ENCODE results near the gene PPEF2. TPM values are rescaled to one million over a fixed set of nuclear protein-coding genes. Genes with fewer than 3 reads are reported as not detected.

PPEF2 gene
- total RNA-seq, 2 donors from 2014 or later, result not detected

GRCh38 chr4:75841641-75842520, 60.4 kb downstream of the PPEF2 start:
- intact Hi-C loops (cut with DNase I), result no loop called here
- no peak for DNase-seq (ENCODE audit: low spot score)

- intact Hi-C loops (cut with DNase I), result no loop called here
- DNase-seq (ENCODE audit: low spot score), result no peak
These were observed 67.5 kb downstream of the PPEF2 start for GRCh38 chr4:75834772-75835154.

GRCh38 chr4:75834095-75834771, 68.0 kb downstream of the PPEF2 start:
- intact Hi-C loops (cut with DNase I), result no loop called here
- no peak for DNase-seq (ENCODE audit: low spot score)

GRCh38 chr4:75831856-75832405, 70.3 kb downstream of the PPEF2 start:
- intact Hi-C loops (cut with DNase I), result no loop called here
- no peak for DNase-seq (ENCODE audit: low spot score)

GRCh38 chr4:75830906-75831305, 71.3 kb downstream of the PPEF2 start:
- no peak for DNase-seq (ENCODE audit: low spot score)
- intact Hi-C loops (cut with DNase I), result no loop called here

- DNase-seq (ENCODE audit: low spot score), result no peak
- intact Hi-C loops (cut with DNase I), result no loop called here
These were observed 78.4 kb downstream of the PPEF2 start for GRCh38 chr4:75823812-75824211.

GRCh38 chr4:75822416-75822815, 79.8 kb downstream of the PPEF2 start:
- DNase-seq (ENCODE audit: low spot score), result no peak
- intact Hi-C loops (cut with DNase I), result no loop called here

GRCh38 chr4:75821966-75822365, 80.3 kb downstream of the PPEF2 start:
- no peak for DNase-seq (ENCODE audit: low spot score)
- intact Hi-C loops (cut with DNase I), result no loop called here

GRCh38 chr4:75821216-75821615, 81.0 kb downstream of the PPEF2 start:
- no peak for DNase-seq (ENCODE audit: low spot score)
- intact Hi-C loops (cut with DNase I), result no loop called here

- no peak for DNase-seq (ENCODE audit: low spot score)
- intact Hi-C loops (cut with DNase I), result no loop called here
These were observed 81.6 kb downstream of the PPEF2 start for GRCh38 chr4:75820676-75821075.

GRCh38 chr4:75820197-75820596, 82.1 kb downstream of the PPEF2 start:
- intact Hi-C loops (cut with DNase I), result no loop called here
- DNase-seq (ENCODE audit: low spot score), result no peak

GRCh38 chr4:75819121-75819520, 83.1 kb downstream of the PPEF2 start:
- intact Hi-C loops (cut with DNase I), result no loop called here
- DNase-seq (ENCODE audit: low spot score), result no peak

GRCh38 chr4:75817901-75818300, 84.4 kb downstream of the PPEF2 start:
- no peak for DNase-seq (ENCODE audit: low spot score)
- intact Hi-C loops (cut with DNase I), result no loop called here

Other genes starting within 250 kb of the PPEF2 start
- 10 to 100 TPM; 76.7 to 87.3 TPM for gene G3BP2, start 229.0 kb downstream of the PPEF2 start, total RNA-seq
- gene USO1, start 177.9 kb downstream of the PPEF2 start, total RNA-seq, result 10 to 100 TPM; 68.8 to 77.3 TPM
- gene NAAA, start 38.6 kb upstream of the PPEF2 start, total RNA-seq, result 10 to 100 TPM; 17.2 to 40.4 TPM
- gene SDAD1, start 88.5 kb upstream of the PPEF2 start, total RNA-seq, result 10 to 100 TPM; 39.8 to 46.4 TPM
- 1 to 10 TPM in 1 of 2 donors, under 1 TPM in 1; 0.56 to 2.1 TPM for gene CXCL9, start 105.1 kb upstream of the PPEF2 start, total RNA-seq
- under 1 TPM; 0.19 to 0.32 TPM for gene CXCL10, start 121.0 kb upstream of the PPEF2 start, total RNA-seq
- under 1 TPM in 1 of 2 donors, not detected in 1; 0.14 TPM for gene CXCL11, start 133.6 kb upstream of the PPEF2 start, total RNA-seq
- gene ART3, start 172.3 kb upstream of the PPEF2 start, total RNA-seq, result under 1 TPM in 1 of 2 donors, not detected in 1; 0.37 TPM
- 10 to 100 TPM; 32.9 to 39.5 TPM for gene NUP54, start 245.9 kb upstream of the PPEF2 start, total RNA-seq

Measured in posterior vena cava (tissue), 2 donors.